SK-N-SH treated with all-trans-retinoic acid at 6 μM for 48 hours (cell line): ENCODE measurements around the gene CARM1.

Experiments used
- ATAC-seq: fragments of 200-7000 bp; cut with Tn5 transposase; 3 replicates; pipeline ENCODE4 v1.9.1; 2020; ENCODE audit warnings: mild to moderate bottlenecking, moderate library complexity
- ARNTL ChIP-seq: fragments of 450-650 bp; formaldehyde crosslinking; IDR thresholded peaks from 2 replicates; pipeline ENCODE4 v1.5.0; 2020; ENCODE audit warnings: low read depth, mild to moderate bottlenecking, moderate library complexity, borderline replicate concordance
- BACH2 ChIP-seq: fragments of 250-450 bp; sonication (Bioruptor Pico); IDR thresholded peaks from 2 replicates; pipeline ENCODE4 v1.9.0; 2021; ENCODE audit warnings: mild to moderate bottlenecking, borderline replicate concordance
- CSDC2 ChIP-seq: fragments of 250-450 bp; sonication (Bioruptor Pico); IDR thresholded peaks from 2 replicates; pipeline ENCODE4 v1.5.0; 2020; ENCODE audit warnings: mild to moderate bottlenecking, moderate library complexity
- ESRRG ChIP-seq: fragments of 250-450 bp; sonication (Bioruptor Pico); IDR thresholded peaks from 2 replicates; pipeline ENCODE4 v1.6.1; 2021; ENCODE audit warnings: mild to moderate bottlenecking
- GLIS3 ChIP-seq: fragments of 250-450 bp; sonication (Bioruptor Pico); IDR thresholded peaks from 2 replicates; pipeline ENCODE4 v1.5.0; 2020; ENCODE audit warnings: mild to moderate bottlenecking, moderate library complexity
- ISL1 ChIP-seq: fragments of 250-450 bp; sonication (Bioruptor Pico); IDR thresholded peaks from 2 replicates; pipeline ENCODE4 v2.1.2; 2022; ENCODE audit warnings: mild to moderate bottlenecking, moderate library complexity
- OSR1 ChIP-seq: fragments of 250-450 bp; sonication (Bioruptor Pico); IDR thresholded peaks from 2 replicates; pipeline ENCODE4 v1.8.0; 2022; ENCODE audit warnings: moderate library complexity, mild to moderate bottlenecking, inconsistent platforms
- PPARA ChIP-seq: fragments of 250-450 bp; sonication (Bioruptor Pico); IDR thresholded peaks from 2 replicates; pipeline ENCODE4 v1.5.0; 2020; ENCODE audit warnings: mild to moderate bottlenecking, borderline replicate concordance
- RARB ChIP-seq: fragments of 250-450 bp; sonication (Bioruptor Pico); IDR thresholded peaks from 2 replicates; pipeline ENCODE4 v1.8.0; 2021; ENCODE audit warnings: mild to moderate bottlenecking, moderate library complexity
- SNAI2 ChIP-seq: fragments of 250-450 bp; sonication (Bioruptor Pico); IDR thresholded peaks from 2 replicates; pipeline ENCODE4 v1.5.0; 2020; ENCODE audit warnings: mild to moderate bottlenecking, moderate library complexity
- TCF4 ChIP-seq: fragments of 250-450 bp; sonication (Bioruptor Pico); IDR thresholded peaks from 2 replicates; pipeline ENCODE4 v1.8.0; 2021; ENCODE audit warnings: mild to moderate bottlenecking, moderate library complexity, borderline replicate concordance
- TOX ChIP-seq: fragments of 250-450 bp; sonication (Bioruptor Pico); IDR thresholded peaks from 2 replicates; pipeline ENCODE4 v1.8.0; 2021; ENCODE audit warnings: mild to moderate bottlenecking, moderate library complexity, borderline replicate concordance
- ZC3H10 ChIP-seq: fragments of 250-450 bp; sonication (Bioruptor Pico); IDR thresholded peaks from 2 replicates; pipeline ENCODE4 v1.5.1; 2021; ENCODE audit warnings: mild to moderate bottlenecking, moderate library complexity
- ZFP3 ChIP-seq: fragments of 250-450 bp; sonication (Bioruptor Pico); IDR thresholded peaks from 2 replicates; pipeline ENCODE4 v1.5.0; 2020; ENCODE audit warnings: mild to moderate bottlenecking, moderate library complexity
- ZFP30 ChIP-seq: fragments of 450-650 bp; formaldehyde crosslinking; IDR thresholded peaks from 2 replicates; pipeline ENCODE4 v1.5.0; 2022; ENCODE audit warnings: mild to moderate bottlenecking, moderate library complexity
- ZNF565 ChIP-seq: fragments of 450-650 bp; formaldehyde crosslinking; conservative IDR thresholded peaks from 2 replicates; pipeline ENCODE4 v1.5.0; 2020; ENCODE audit warnings: low read depth, mild to moderate bottlenecking, moderate library complexity
- ZNF8 ChIP-seq: fragments of 450-650 bp; formaldehyde crosslinking; IDR thresholded peaks from 2 replicates; pipeline ENCODE4 v1.5.0; 2020; ENCODE audit warnings: mild to moderate bottlenecking, moderate library complexity
- TF ChIP-seq, protein P1 (sequence below): fragments of 250-450 bp; sonication (Bioruptor Pico); IDR thresholded peaks from 2 replicates; pipeline ENCODE4 v1.8.0; 2020; ENCODE audit warnings: mild to moderate bottlenecking, moderate library complexity, borderline replicate concordance
- TF ChIP-seq, protein P2 (sequence below): fragments of 250-450 bp; sonication (Bioruptor Pico); IDR thresholded peaks from 2 replicates; pipeline ENCODE4 v1.5.0; 2020; ENCODE audit warnings: mild to moderate bottlenecking, moderate library complexity
- TF ChIP-seq, protein P3 (sequence below): fragments of 250-450 bp; sonication (Bioruptor Pico); IDR thresholded peaks from 2 replicates; pipeline ENCODE4 v1.8.0; 2021; ENCODE audit warnings: low read depth, mild to moderate bottlenecking, moderate library complexity, borderline replicate concordance
- TF ChIP-seq, protein P4 (sequence below): fragments of 250-450 bp; sonication (Bioruptor Pico); IDR thresholded peaks from 2 replicates; pipeline ENCODE4 v1.5.1; 2021; ENCODE audit warnings: mild to moderate bottlenecking, moderate library complexity

Gene CARM1

DNA sequence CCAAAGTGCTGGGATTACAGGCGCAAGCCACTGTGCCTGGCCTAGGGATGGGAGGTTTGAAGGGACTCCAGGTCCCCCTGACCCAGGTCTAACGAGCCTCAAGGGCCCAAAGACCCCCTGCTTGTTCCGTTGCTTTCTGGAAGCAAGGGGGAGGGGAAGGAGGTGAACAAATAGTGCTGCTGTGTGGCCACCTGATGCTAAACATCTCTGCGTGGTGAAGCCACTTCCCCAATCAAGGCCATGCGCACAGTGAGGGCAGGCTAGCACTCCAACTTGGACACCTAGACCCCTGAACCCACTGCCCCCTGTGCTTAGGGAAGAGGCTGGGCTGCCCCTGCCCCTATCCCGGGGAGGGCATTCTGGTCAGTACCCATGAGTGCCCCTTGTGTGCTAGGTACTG lies 24.0 kb downstream of the CARM1 start:
- ATAC-seq = no peak
- TF ChIP-seq ARNTL (CRISPR knock-in tag) (no peak), OSR1 (CRISPR knock-in tag) (no peak), BACH2 (no peak), CSDC2 (CRISPR knock-in tag) (no peak), ZNF565 (CRISPR knock-in tag) (no peak), RARB (CRISPR knock-in tag) (no peak), SNAI2 (no peak), ZFP30 (no peak), ZC3H10 (no peak), ZNF8 (CRISPR knock-in tag) (no peak), PPARA (CRISPR knock-in tag) (no peak), TOX (no peak), TCF4 (CRISPR knock-in tag) (no peak), GLIS3 (CRISPR knock-in tag) (no peak)
- TF ChIP-seq, protein P1, sequence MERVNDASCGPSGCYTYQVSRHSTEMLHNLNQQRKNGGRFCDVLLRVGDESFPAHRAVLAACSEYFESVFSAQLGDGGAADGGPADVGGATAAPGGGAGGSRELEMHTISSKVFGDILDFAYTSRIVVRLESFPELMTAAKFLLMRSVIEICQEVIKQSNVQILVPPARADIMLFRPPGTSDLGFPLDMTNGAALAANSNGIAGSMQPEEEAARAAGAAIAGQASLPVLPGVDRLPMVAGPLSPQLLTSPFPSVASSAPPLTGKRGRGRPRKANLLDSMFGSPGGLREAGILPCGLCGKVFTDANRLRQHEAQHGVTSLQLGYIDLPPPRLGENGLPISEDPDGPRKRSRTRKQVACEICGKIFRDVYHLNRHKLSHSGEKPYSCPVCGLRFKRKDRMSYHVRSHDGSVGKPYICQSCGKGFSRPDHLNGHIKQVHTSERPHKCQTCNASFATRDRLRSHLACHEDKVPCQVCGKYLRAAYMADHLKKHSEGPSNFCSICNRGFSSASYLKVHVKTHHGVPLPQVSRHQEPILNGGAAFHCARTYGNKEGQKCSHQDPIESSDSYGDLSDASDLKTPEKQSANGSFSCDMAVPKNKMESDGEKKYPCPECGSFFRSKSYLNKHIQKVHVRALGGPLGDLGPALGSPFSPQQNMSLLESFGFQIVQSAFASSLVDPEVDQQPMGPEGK (CRISPR knock-in tag) = no peak
- TF ChIP-seq, protein P2, sequence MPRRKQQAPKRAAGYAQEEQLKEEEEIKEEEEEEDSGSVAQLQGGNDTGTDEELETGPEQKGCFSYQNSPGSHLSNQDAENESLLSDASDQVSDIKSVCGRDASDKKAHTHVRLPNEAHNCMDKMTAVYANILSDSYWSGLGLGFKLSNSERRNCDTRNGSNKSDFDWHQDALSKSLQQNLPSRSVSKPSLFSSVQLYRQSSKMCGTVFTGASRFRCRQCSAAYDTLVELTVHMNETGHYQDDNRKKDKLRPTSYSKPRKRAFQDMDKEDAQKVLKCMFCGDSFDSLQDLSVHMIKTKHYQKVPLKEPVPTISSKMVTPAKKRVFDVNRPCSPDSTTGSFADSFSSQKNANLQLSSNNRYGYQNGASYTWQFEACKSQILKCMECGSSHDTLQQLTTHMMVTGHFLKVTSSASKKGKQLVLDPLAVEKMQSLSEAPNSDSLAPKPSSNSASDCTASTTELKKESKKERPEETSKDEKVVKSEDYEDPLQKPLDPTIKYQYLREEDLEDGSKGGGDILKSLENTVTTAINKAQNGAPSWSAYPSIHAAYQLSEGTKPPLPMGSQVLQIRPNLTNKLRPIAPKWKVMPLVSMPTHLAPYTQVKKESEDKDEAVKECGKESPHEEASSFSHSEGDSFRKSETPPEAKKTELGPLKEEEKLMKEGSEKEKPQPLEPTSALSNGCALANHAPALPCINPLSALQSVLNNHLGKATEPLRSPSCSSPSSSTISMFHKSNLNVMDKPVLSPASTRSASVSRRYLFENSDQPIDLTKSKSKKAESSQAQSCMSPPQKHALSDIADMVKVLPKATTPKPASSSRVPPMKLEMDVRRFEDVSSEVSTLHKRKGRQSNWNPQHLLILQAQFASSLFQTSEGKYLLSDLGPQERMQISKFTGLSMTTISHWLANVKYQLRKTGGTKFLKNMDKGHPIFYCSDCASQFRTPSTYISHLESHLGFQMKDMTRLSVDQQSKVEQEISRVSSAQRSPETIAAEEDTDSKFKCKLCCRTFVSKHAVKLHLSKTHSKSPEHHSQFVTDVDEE (CRISPR knock-in tag) = no peak

DNA sequence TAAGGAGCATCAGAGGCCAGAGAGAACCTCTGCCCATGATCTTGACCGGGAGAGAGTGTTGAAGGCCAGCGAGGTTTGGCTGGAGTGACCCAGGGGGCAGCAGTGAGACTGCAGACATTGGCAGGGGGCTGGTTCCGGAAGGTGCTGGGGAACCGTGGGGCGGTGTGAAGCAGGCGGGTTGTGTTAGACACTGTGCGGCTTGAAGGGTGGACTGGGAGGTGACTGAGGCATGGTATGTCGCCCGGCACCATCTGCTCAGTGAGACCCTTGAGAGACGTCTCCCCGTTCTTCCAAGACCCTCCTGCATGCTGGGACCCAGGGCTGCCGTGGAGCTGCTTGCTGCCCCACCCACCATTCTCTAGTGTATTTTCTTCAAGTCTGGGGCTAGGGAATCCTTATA lies 24.6 kb downstream of the CARM1 start:
- ATAC-seq = no peak; the same call in 2 of the 3 replicates
- TF ChIP-seq ZNF565 (CRISPR knock-in tag) (no peak), PPARA (CRISPR knock-in tag) (no peak), ZFP30 (no peak), ZFP3 (no peak), OSR1 (CRISPR knock-in tag) (no peak), RARB (CRISPR knock-in tag) (no peak)
- TF ChIP-seq, protein P1 (CRISPR knock-in tag) = no peak

DNA sequence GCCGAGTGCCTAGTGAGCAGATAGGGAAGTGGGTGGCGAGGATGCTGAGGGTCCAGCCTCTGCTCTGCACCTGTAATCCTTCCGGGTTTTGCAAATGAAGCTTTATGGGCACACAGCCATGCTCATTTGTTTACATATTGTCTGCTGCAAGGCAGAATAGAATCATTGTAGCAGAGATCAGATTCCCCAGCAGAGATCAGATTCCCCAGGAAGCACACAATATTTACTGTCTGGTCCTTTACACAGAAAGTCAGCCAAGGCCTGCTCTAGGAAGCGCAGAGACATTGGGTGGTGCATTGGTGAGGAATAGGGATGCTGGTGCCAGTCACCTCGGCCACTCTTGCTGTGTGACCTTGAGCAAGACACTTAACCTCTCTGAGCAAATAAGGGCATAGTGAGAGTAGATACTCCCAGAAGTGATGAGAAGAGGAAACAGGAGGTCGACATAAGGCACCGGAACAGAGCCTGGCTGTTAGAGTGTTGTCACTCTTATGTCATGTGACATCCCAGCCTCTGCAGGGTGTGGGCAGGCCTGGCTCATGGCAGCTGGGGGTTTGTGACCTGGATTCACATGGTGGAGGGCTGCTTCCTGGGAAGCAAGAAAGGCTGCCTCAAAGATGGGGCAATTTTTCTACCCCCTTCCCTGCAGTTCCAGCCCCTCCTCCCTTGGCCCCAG lies 25.6 kb downstream of the CARM1 start:
- TF ChIP-seq, protein P1 (CRISPR knock-in tag) = no peak
- TF ChIP-seq ZC3H10 (no peak), ZNF565 (CRISPR knock-in tag) (no peak), RARB (CRISPR knock-in tag) (no peak), TCF4 (CRISPR knock-in tag) (no peak), CSDC2 (CRISPR knock-in tag) (no peak)
- no peak; the same call in 2 of the 3 replicates for ATAC-seq

DNA sequence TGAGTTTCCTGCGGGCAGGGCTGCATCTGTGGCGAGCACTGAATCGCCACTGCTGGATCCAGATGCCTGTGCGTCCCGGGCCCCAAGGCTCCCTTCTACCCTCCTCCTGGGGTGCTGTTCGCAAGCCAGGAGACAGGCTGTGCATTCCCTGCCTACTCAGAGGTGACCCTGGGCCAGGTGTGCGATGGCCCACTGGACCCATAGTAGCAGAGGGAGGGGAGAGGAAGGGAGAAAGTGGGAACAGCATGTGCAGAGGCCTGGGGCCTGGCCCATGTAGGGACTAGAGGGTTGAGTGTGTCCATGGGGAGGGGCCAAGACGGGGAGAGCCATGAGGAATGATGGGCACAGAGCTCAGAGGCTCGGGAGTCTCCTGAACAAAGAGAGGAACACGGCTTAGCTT lies 27.3 kb downstream of the CARM1 start:
- peak; percentile 25; the same call in 1 of the 3 replicates for ATAC-seq
- TF ChIP-seq ZC3H10 = no peak
- TF ChIP-seq CSDC2 (CRISPR knock-in tag) = no peak
- TF ChIP-seq ISL1 (CRISPR knock-in tag) = no peak
- no peak for TF ChIP-seq ZNF8 (CRISPR knock-in tag)
- no peak for TF ChIP-seq ARNTL (CRISPR knock-in tag)
- TF ChIP-seq, protein P3, sequence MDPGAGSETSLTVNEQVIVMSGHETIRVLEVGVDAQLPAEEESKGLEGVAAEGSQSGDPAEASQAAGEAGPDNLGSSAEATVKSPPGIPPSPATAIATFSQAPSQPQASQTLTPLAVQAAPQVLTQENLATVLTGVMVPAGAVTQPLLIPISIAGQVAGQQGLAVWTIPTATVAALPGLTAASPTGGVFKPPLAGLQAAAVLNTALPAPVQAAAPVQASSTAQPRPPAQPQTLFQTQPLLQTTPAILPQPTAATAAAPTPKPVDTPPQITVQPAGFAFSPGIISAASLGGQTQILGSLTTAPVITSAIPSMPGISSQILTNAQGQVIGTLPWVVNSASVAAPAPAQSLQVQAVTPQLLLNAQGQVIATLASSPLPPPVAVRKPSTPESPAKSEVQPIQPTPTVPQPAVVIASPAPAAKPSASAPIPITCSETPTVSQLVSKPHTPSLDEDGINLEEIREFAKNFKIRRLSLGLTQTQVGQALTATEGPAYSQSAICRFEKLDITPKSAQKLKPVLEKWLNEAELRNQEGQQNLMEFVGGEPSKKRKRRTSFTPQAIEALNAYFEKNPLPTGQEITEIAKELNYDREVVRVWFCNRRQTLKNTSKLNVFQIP = no peak
- no peak for TF ChIP-seq GLIS3 (CRISPR knock-in tag)
- no peak for TF ChIP-seq OSR1 (CRISPR knock-in tag)
- TF ChIP-seq ESRRG = no peak
- no peak for TF ChIP-seq ZFP3
- TF ChIP-seq, protein P4, sequence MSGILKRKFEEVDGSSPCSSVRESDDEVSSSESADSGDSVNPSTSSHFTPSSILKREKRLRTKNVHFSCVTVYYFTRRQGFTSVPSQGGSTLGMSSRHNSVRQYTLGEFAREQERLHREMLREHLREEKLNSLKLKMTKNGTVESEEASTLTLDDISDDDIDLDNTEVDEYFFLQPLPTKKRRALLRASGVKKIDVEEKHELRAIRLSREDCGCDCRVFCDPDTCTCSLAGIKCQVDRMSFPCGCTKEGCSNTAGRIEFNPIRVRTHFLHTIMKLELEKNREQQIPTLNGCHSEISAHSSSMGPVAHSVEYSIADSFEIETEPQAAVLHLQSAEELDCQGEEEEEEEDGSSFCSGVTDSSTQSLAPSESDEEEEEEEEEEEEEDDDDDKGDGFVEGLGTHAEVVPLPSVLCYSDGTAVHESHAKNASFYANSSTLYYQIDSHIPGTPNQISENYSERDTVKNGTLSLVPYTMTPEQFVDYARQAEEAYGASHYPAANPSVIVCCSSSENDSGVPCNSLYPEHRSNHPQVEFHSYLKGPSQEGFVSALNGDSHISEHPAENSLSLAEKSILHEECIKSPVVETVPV = no peak
- no peak for TF ChIP-seq ZFP30
- TF ChIP-seq SNAI2 = no peak
